ENCODE results near the gene PRRX1. TPM values are rescaled to one million over a fixed set of nuclear protein-coding genes. Genes with fewer than 3 reads are reported as not detected.

PRRX1 gene
- total and polyA plus RNA-seq, 2 of the 13 experiments (the other 11 are each of a cell fraction or from before 2014, with no cell fraction given), result not detected

- TF ChIP-seq ZNF770 (CRISPR knock-in tag; IDR thresholded peaks at IDR 0.05), result no peak
- TF ChIP-seq ZNF260 (CRISPR knock-in tag; IDR thresholded peaks at IDR 0.05; ENCODE audit: borderline replicate concordance, low read depth), result no peak
- no peak for TF ChIP-seq THYN1 (CRISPR knock-in tag; IDR thresholded peaks at IDR 0.05; ENCODE audit: borderline replicate concordance, low read depth)
Observed at GRCh38 chr1:170734412-170735175, 70.7 kb downstream of the PRRX1 start (continued).

- intact Hi-C loops (cut with micrococcal nuclease; ENCODE audit: unreplicated experiment), result no loop called here
- DNase-seq (ENCODE audit: low spot score) (no peak), FAIRE-seq (no peak), ATAC-seq (no peak)
- no peak overlapping the region for H3K9ac ChIP-seq (ENCODE audit: insufficient read depth, low read depth, low read length)
- ChIA-PET POLR2A (no interaction called here), CTCF (ENCODE audit: low intra/inter-chr PET ratio, low total read pairs) (no interaction called here)
- H4K20me1 ChIP-seq (ENCODE audit: insufficient read depth, low read length), result no peaks in the 10 kb centered on the region
- H3K4me1 ChIP-seq (ENCODE audit: insufficient read depth, low read length), result no peaks in the 10 kb centered on the region
- no peak overlapping the region for H2AFZ ChIP-seq (ENCODE audit: low read length)
- H3K9me3 ChIP-seq (ENCODE audit: low read length), result 0 out of 2 replicates have a peak, but pooled peaks cover under 1% of the 10 kb centered on the region
- BruUV-seq (replicated peaks), result no TSS peak
- WGBS (ENCODE audit: low lambda C conversion rate), result 0% methylated on average over 2 of the region's 2 CpGs
- H3K4me3 ChIP-seq (replicated peaks in 1 of 3; ENCODE audit: insufficient read depth in 1 of 3, low read depth in 2 of 3, low read length in 3 of 3), result no peak overlapping the region
- no peak overlapping the region for H3K4me2 ChIP-seq (ENCODE audit: low read depth, low read length)
- H3K27ac ChIP-seq (ENCODE audit: extremely low read length, insufficient read depth, low read length), result no peak overlapping the region
- TF ChIP-seq ISX (CRISPR knock-in tag; conservative IDR thresholded peaks at IDR 0.05) (no peak), EED (CRISPR knock-in tag; IDR thresholded peaks at IDR 0.05) (no peak), MYPOP (CRISPR knock-in tag; IDR thresholded peaks at IDR 0.05) (no peak), FOXA3 (CRISPR knock-in tag; IDR thresholded peaks at IDR 0.05) (no peak), SP2 (CRISPR knock-in tag; IDR thresholded peaks at IDR 0.05) (no peak), ZNF615 (CRISPR knock-in tag; IDR thresholded peaks at IDR 0.05; ENCODE audit: borderline replicate concordance) (no peak), ZNF512 (CRISPR knock-in tag; IDR thresholded peaks at IDR 0.05) (no peak), YEATS2 (CRISPR knock-in tag; IDR thresholded peaks at IDR 0.05; ENCODE audit: borderline replicate concordance) (no peak)
- no peaks in the 10 kb centered on the region for H3K27me3 ChIP-seq (ENCODE audit: control insufficient read depth in 1 of 2, insufficient read depth in 2 of 2, low read length in 2 of 2)
- H3K79me2 ChIP-seq (ENCODE audit: insufficient read depth, low read length), result no peaks in the 10 kb centered on the region
- no peaks in the 10 kb centered on the region for H3K36me3 ChIP-seq (replicated peaks in 1 of 2; ENCODE audit: control insufficient read depth in 1 of 2, insufficient read depth in 2 of 2, low read length in 2 of 2)
- in situ Hi-C loops (cut with HindIII; ENCODE audit: extremely low pct_ligation_motif_present, low pct_unique_long_range_greater_than_20kb), result no loop called here
Observed at GRCh38 chr1:170735366-170736263, 71.7 kb downstream of the PRRX1 start.

Measured in HepG2 (cell line).